CD14-positive monocyte (primary cell): ENCODE data around the gene REEP3. TPM values are rescaled to one million over a fixed set of nuclear protein-coding genes. Genes with fewer than 3 reads are reported as not detected.

Experiments
- DNase-seq, 3 donors: peaks; one replicate each; pipeline ENCODE4 v3.0.0-alpha.2; 2011 to 2022
- H2AFZ ChIP-seq: 2 replicates; pipeline ENCODE4 v1.6.0; 2012; ENCODE audit warnings: mild to moderate bottlenecking, low read depth, low read length, inconsistent platforms; ENCODE audit not compliant: insufficient read depth, poor library complexity, severe bottlenecking
- H3K27ac ChIP-seq, 2 donors: 1 replicate in 1 of 2; 2 replicates in 1 of 2; pipeline ENCODE4 v1.5.1; 2012 to 2013; ENCODE audit warnings: low read length in 2 of 2, control low read depth in 1 of 2, inconsistent platforms in 1 of 2, low read depth in 1 of 2, mild to moderate bottlenecking in 1 of 2
- H3K27me3 ChIP-seq, 2 donors: one replicate each; pipeline versions ENCODE4 v1.6.0 to v1.6.1; 2011 to 2013; ENCODE audit warnings: low read length in 2 of 2; ENCODE audit not compliant: control insufficient read depth in 2 of 2, insufficient read depth in 2 of 2
- H3K36me3 ChIP-seq, 2 donors: replicated peaks in 1 of 2; 1 replicate in 1 of 2; 2 replicates in 1 of 2; pipeline versions ENCODE4 v1.5.1 to v1.6.1; 2012 to 2013; ENCODE audit warnings: low read length in 2 of 2, control low read depth in 1 of 2, inconsistent platforms in 1 of 2, mild to moderate bottlenecking in 1 of 2; ENCODE audit not compliant: insufficient read depth in 2 of 2, control insufficient read depth in 1 of 2
- H3K4me1 ChIP-seq, 2 donors: 1 replicate in 1 of 2; 2 replicates in 1 of 2; pipeline versions ENCODE4 v1.5.1 to v1.6.1; 2012 to 2013; ENCODE audit warnings: low read length in 2 of 2, control low read depth in 1 of 2, inconsistent platforms in 1 of 2, mild to moderate bottlenecking in 1 of 2, moderate library complexity in 1 of 2; ENCODE audit not compliant: insufficient read depth in 2 of 2, control insufficient read depth in 1 of 2
- H3K4me2 ChIP-seq: replicated peaks from 2 replicates; pipeline ENCODE3; 2012; ENCODE audit warnings: low read length, moderate library complexity, mild to moderate bottlenecking; ENCODE audit not compliant: poor library complexity, severe bottlenecking; ENCODE audit errors: extremely low read depth
- H3K4me3 ChIP-seq, 3 experiments: fragments of 200-600 bp in 1 of 3; sonication (generic) in 1 of 3; replicated peaks in 1 of 3; 1 replicate in 2 of 3; 2 replicates in 1 of 3; pipeline ENCODE4 v1.5.1; 2011 to 2013; ENCODE audit warnings: low read length in 3 of 3, mild to moderate bottlenecking in 3 of 3, control low read depth in 2 of 3, low read depth in 2 of 3, inconsistent platforms in 1 of 3, moderate library complexity in 1 of 3
- H3K79me2 ChIP-seq: 2 replicates; pipeline ENCODE4 v1.6.0; 2012; ENCODE audit warnings: mild to moderate bottlenecking, control low read depth, inconsistent platforms, low read length, moderate library complexity; ENCODE audit not compliant: insufficient read depth
- H3K9ac ChIP-seq: 2 replicates; pipeline ENCODE4 v1.6.0; 2017; ENCODE audit warnings: low read length, mild to moderate bottlenecking; ENCODE audit not compliant: insufficient read depth, poor library complexity, severe bottlenecking
- H3K9me3 ChIP-seq, 2 donors: replicated peaks in 1 of 2; 1 replicate in 1 of 2; 2 replicates in 1 of 2; pipeline versions ENCODE4 v1.5.1 to v1.6.1; 2012 to 2013; ENCODE audit warnings: low read length in 2 of 2, control low read depth in 1 of 2; ENCODE audit not compliant: control insufficient read depth in 1 of 2, insufficient read depth in 1 of 2
- H4K20me1 ChIP-seq: 2 replicates; pipeline ENCODE4 v1.6.0; 2012; ENCODE audit warnings: mild to moderate bottlenecking, low read length, control low read depth, moderate library complexity; ENCODE audit not compliant: insufficient read depth
- H3K27ac Mint-ChIP-seq, 7 donors: one replicate each; pipeline ENCODE4 v1.8.0; 2020; ENCODE audit warnings: mild to moderate bottlenecking in 7 of 7, mixed read lengths in 7 of 7, moderate library complexity in 6 of 7, inconsistent platforms in 2 of 7
- H3K27me3 Mint-ChIP-seq, 3 donors: one replicate each; pipeline ENCODE4 v1.8.0; 2021 to 2022; ENCODE audit warnings: low read depth in 3 of 3, mild to moderate bottlenecking in 3 of 3, mixed read lengths in 3 of 3, moderate library complexity in 3 of 3, inconsistent platforms in 1 of 3
- H3K36me3 Mint-ChIP-seq, 2 donors: one replicate each; pipeline ENCODE4 v1.8.0; 2020; ENCODE audit warnings: mixed read lengths in 2 of 2, inconsistent platforms in 1 of 2, mild to moderate bottlenecking in 1 of 2
- H3K4me1 Mint-ChIP-seq: one replicate; pipeline ENCODE4 v1.8.0; 2020; ENCODE audit warnings: mild to moderate bottlenecking, mixed read lengths
- H3K4me3 Mint-ChIP-seq, 2 donors: one replicate each; pipeline ENCODE4 v1.8.0; 2020; ENCODE audit warnings: mild to moderate bottlenecking in 2 of 2, mixed read lengths in 2 of 2, moderate library complexity in 1 of 2
- H3K9me3 Mint-ChIP-seq, 7 donors: one replicate each; pipeline ENCODE4 v1.8.0; 2020 to 2022; ENCODE audit warnings: mixed read lengths in 7 of 7, mild to moderate bottlenecking in 6 of 7, moderate library complexity in 6 of 7, inconsistent platforms in 2 of 7
- CTCF ChIP-seq: fragments of 200-600 bp; IDR thresholded peaks from one replicate; pipeline ENCODE4 v1.8.0; 2022; ENCODE audit warnings: antibody characterized with exemption, mild to moderate bottlenecking
- WGBS: methylation state at CpG from one replicate; pipeline ENCODE4 v1.1.5; 2013; ENCODE audit warnings: missing lambda C conversion rate; ENCODE audit not compliant: insufficient coverage; 5-methylcytosine and 5-hydroxymethylcytosine counted together
- intact Hi-C, 2 donors: fragments of 100-400 bp; cut with micrococcal nuclease; formaldehyde crosslinking; loops; one replicate each; pipeline versions ENCODE4 v1.15.0 to v1.15.1; 2023
- polyA plus RNA-seq, 3 donors: library from polyadenylated mRNA; depleted of rRNA in 1 of 3; unstranded in 2 of 3; stranded (reverse) in 1 of 3; fragments of 300-500 nt in 2 of 3; fragments of >200 nt in 1 of 3; fragmentation: Illumina TruSeq in 2 of 3; gene quantifications; 1 replicate in 2 of 3; 2 replicates in 1 of 3; pipeline ENCODE4 v1.2.3, GENCODE V29; 2012 to 2021

The REEP3 gene
- polyA plus RNA-seq, 3 donors = 9.1 to 17.7 (median 17.7) TPM

- 83% methylated on average over 3 of the region's 5 CpGs for WGBS
- peaks cover 37% of the 10 kb centered on the region for H3K4me1 Mint-ChIP-seq
- Histone ChIP-seq H3K9me3 (no peaks in the 10 kb centered on the region), H3K4me3 (no peak overlapping the region), H4K20me1 (no peaks in the 10 kb centered on the region), H2AFZ (no peak overlapping the region), H3K79me2 (no peaks in the 10 kb centered on the region), H3K4me1 (peaks cover 24 to 30% of the 10 kb centered on the region in 2 donors), H3K27ac (no peak overlapping the region), H3K4me2 (no peak overlapping the region), H3K27me3 (no peaks in the 10 kb centered on the region), H3K36me3 (no peaks in the 10 kb centered on the region), H3K9ac (no peak overlapping the region)
- peak; percentile 13 for TF ChIP-seq CTCF
- H3K27ac Mint-ChIP-seq = no peak overlapping the region
- H3K4me3 Mint-ChIP-seq = no peak overlapping the region
- H3K36me3 Mint-ChIP-seq = no peaks in the 10 kb centered on the region
- intact Hi-C loops = loop anchor here in 1 of 2 donors (5.0 to 10.0 kb wide), 2 partner anchors 362 to 459 kb away; no protein-coding TSS in a partner anchor
- no peak for DNase-seq
- no peaks in the 10 kb centered on the region for H3K9me3 Mint-ChIP-seq
- peaks cover 0 to 3% (median 0%) of the 10 kb centered on the region in 3 donors for H3K27me3 Mint-ChIP-seq
Observed at GRCh38 chr10:63633677-63634487, 112.7 kb downstream of the REEP3 start.

- Mint-ChIP-seq H3K36me3 (no peaks in the 10 kb centered on the region), H3K27me3 (peaks cover 0 to 3% (median 0%) of the 10 kb centered on the region in 3 donors), H3K4me3 (no peak overlapping the region), H3K27ac (no peak overlapping the region), H3K4me1 (peaks cover 31% of the 10 kb centered on the region), H3K9me3 (no peaks in the 10 kb centered on the region)
- Histone ChIP-seq H3K36me3 (no peaks in the 10 kb centered on the region), H3K4me1 (peaks cover 18 to 23% of the 10 kb centered on the region in 2 donors), H3K27me3 (no peaks in the 10 kb centered on the region), H2AFZ (no peak overlapping the region), H3K79me2 (no peaks in the 10 kb centered on the region), H3K27ac (no peak overlapping the region), H3K4me2 (no peak overlapping the region), H3K9ac (no peak overlapping the region), H3K9me3 (no peaks in the 10 kb centered on the region), H3K4me3 (no peak overlapping the region), H4K20me1 (no peaks in the 10 kb centered on the region)
- DNase-seq = no peak
- no peak for TF ChIP-seq CTCF
- whole genome bisulfite sequencing = 54% methylated on average over 5 of the region's 6 CpGs
- intact Hi-C loops = loop anchor here in 1 of 2 donors (5.0 to 10.0 kb wide), 2 partner anchors 362 to 460 kb away; no protein-coding TSS in a partner anchor
Observed at GRCh38 chr10:63634488-63635065, 113.4 kb downstream of the REEP3 start.
